Testis (tissue), 3 donors: Measurements from ENCODE around the gene CARMIL1. TPM values are rescaled to one million over a fixed set of nuclear protein-coding genes. Genes with fewer than 3 reads are reported as not detected.

Source experiments
- DNase-seq: peaks from one replicate; pipeline ENCODE4 v3.0.0-alpha.2; 2019
- H3K27ac ChIP-seq, 2 donors: fragments of 200-600 bp; sonication (generic); one replicate each; pipeline ENCODE4 v1.5.1; 2019
- H3K27me3 ChIP-seq: fragments of 200-600 bp; sonication (generic); one replicate; pipeline ENCODE4 v1.5.1; 2019
- H3K36me3 ChIP-seq: fragments of 200-600 bp; sonication (generic); one replicate; pipeline ENCODE4 v1.5.1; 2017; ENCODE audit warnings: low read depth; ENCODE audit errors: missing control alignments
- H3K4me1 ChIP-seq: fragments of 200-600 bp; sonication (generic); one replicate; pipeline ENCODE4 v1.5.1; 2019
- H3K4me3 ChIP-seq, 2 donors: fragments of 200-600 bp; sonication (generic); one replicate each; pipeline ENCODE4 v1.5.1; 2017 to 2019
- H3K9me3 ChIP-seq: fragments of 200-600 bp; sonication (generic); one replicate; pipeline ENCODE4 v1.5.1; 2017
- POLR2A ChIP-seq: fragments of 450-650 bp; IDR thresholded peaks from one replicate; pipeline ENCODE4 v1.6.1; 2017; ENCODE audit warnings: antibody characterized with exemption, mild to moderate bottlenecking, moderate library complexity
- WGBS, 2 donors: methylation state at CpG; one replicate each; pipeline ENCODE4 v1.1.5; 2018; 5-methylcytosine and 5-hydroxymethylcytosine counted together
- intact Hi-C: fragments of 100-400 bp; cut with DNase I; formaldehyde crosslinking; loops from one replicate; pipeline ENCODE4 v1.15.1; 2023; ENCODE audit warnings: low total_unique reads
- polyA plus RNA-seq: library from polyadenylated mRNA; stranded (reverse); fragments of 350-450 nt; fragmentation: Illumina TruSeq; extraction: RNeasy Lipid Tissue Mini Kit (QIAGEN cat#74804); gene quantifications from one replicate; pipeline ENCODE4 v1.2.3, GENCODE V29; 2014; ENCODE audit warnings: low read depth, low replicate concordance; ENCODE audit not compliant: insufficient read depth
- total RNA-seq, 2 donors: library from RNA; depleted of rRNA; stranded (reverse); fragments of >200 nt; gene quantifications; one replicate each; pipeline ENCODE4 v1.2.3, GENCODE V29; 2016
- TF ChIP-seq, protein P1 (sequence below), 3 experiments: fragments of 450-650 bp in 2 of 3; fragments of 200-600 bp in 1 of 3; sonication (generic) in 1 of 3; IDR thresholded peaks; one replicate each; pipeline ENCODE4 v1.5.1; 2016 to 2019; ENCODE audit warnings: antibody characterized with exemption in 3 of 3, mild to moderate bottlenecking in 2 of 3, moderate library complexity in 1 of 3

Gene CARMIL1
- total and polyA plus RNA-seq, 3 donors from 2014 or later: 39.4 to 120 (median 108) TPM

DNA sequence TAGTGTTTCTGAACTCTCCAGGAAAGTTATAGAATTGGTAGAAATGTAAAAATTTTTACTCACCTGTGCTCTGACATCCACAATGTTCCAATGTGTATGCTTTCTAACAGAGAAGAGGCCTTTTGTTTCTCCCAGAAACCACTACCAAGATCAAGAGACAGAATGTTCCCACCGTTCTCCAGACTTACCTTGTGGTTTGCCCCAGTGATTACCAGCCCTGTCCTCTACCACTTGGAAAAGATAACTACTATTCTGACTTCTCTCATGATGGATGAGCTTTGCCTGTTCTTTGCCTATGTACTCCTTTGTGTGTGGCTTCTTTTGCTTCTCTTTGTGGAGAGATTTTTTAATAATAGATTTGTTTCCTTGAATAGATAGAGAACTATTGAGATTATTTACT, 199.8 kb downstream of the CARMIL1 start:
- 33 to 45% methylated on average over 1 of the region's 1 CpG for WGBS, 2 donors
- TF ChIP-seq POLR2A: no peak
- TF ChIP-seq, protein P1, sequence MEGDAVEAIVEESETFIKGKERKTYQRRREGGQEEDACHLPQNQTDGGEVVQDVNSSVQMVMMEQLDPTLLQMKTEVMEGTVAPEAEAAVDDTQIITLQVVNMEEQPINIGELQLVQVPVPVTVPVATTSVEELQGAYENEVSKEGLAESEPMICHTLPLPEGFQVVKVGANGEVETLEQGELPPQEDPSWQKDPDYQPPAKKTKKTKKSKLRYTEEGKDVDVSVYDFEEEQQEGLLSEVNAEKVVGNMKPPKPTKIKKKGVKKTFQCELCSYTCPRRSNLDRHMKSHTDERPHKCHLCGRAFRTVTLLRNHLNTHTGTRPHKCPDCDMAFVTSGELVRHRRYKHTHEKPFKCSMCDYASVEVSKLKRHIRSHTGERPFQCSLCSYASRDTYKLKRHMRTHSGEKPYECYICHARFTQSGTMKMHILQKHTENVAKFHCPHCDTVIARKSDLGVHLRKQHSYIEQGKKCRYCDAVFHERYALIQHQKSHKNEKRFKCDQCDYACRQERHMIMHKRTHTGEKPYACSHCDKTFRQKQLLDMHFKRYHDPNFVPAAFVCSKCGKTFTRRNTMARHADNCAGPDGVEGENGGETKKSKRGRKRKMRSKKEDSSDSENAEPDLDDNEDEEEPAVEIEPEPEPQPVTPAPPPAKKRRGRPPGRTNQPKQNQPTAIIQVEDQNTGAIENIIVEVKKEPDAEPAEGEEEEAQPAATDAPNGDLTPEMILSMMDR (IDR thresholded peaks at IDR 0.05): no peak
- H3K9me3 ChIP-seq: no peaks in the 10 kb centered on the region
- H3K27me3 ChIP-seq: no peaks in the 10 kb centered on the region
- H3K36me3 ChIP-seq: no peaks in the 10 kb centered on the region
- no peak overlapping the region for H3K4me3 ChIP-seq
- intact Hi-C loops: no loop called here
- peak overlapping the region in 1 of 2 donors; percentile 2 for H3K27ac ChIP-seq
- DNase-seq: no peak
- H3K4me1 ChIP-seq: peaks cover 8% of the 10 kb centered on the region

DNA sequence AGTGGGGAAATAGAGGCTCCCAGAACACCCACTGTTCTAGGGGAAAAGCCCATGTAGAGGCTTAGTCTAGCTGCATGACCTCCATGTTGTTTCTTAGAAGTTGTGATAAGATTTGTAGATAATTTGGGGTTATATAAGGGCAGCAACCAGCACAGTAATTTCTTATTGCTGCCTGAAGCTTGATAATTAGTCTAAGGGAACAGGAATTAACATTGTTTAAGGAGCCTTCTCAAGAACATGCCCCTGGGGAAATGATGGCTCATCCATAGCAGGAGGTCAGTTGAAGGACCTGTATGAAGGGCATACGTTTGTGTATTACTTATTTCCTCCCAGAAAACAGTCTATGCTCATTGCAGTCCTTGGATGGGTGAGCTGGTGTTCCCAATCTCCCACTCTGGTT, 202.1 kb downstream of the CARMIL1 start:
- intact Hi-C loops: no loop called here
- Histone ChIP-seq H3K9me3 (no peaks in the 10 kb centered on the region), H3K4me1 (peaks cover 10% of the 10 kb centered on the region), H3K4me3 (no peak overlapping the region), H3K27ac (no peak overlapping the region), H3K36me3 (no peaks in the 10 kb centered on the region), H3K27me3 (no peaks in the 10 kb centered on the region)
- no peak for DNase-seq
- WGBS, 2 donors: 57 to 66% methylated on average over 1 of the region's 1 CpG
- TF ChIP-seq, protein P1 (IDR thresholded peaks at IDR 0.05): no peak
- TF ChIP-seq POLR2A: no peak

DNA sequence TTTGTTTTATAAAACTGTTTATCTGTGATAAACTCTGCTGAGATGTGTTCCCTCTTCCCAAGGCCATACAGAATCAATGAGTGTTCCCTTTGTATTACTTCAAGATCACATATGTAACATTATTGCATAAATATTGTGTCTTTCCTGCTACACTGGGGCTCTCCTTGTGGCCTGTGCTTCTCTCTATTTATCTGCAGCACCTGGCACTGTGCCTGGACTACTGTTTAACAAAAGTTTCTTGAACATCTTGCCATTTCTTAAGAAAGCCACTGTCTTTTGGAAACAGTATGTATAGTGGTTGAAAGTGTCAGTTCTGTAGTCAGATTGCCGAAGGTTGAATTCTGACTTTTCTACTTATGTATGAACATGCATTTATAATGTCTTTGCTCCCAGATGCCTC, 203.8 kb downstream of the CARMIL1 start:
- no peaks in the 10 kb centered on the region for H3K9me3 ChIP-seq
- peaks cover 15% of the 10 kb centered on the region for H3K4me1 ChIP-seq
- peak; percentile 92 for DNase-seq
- H3K36me3 ChIP-seq: no peaks in the 10 kb centered on the region
- peak overlapping the region in 1 of 2 donors; percentile 7 for H3K27ac ChIP-seq
- intact Hi-C loops: no loop called here
- H3K27me3 ChIP-seq: no peaks in the 10 kb centered on the region
- 56 to 71% methylated on average over 1 of the region's 1 CpG for WGBS, 2 donors
- no peak overlapping the region for H3K4me3 ChIP-seq
- TF ChIP-seq, protein P1 (IDR thresholded peaks at IDR 0.05): no peak
- TF ChIP-seq POLR2A: no peak

DNA sequence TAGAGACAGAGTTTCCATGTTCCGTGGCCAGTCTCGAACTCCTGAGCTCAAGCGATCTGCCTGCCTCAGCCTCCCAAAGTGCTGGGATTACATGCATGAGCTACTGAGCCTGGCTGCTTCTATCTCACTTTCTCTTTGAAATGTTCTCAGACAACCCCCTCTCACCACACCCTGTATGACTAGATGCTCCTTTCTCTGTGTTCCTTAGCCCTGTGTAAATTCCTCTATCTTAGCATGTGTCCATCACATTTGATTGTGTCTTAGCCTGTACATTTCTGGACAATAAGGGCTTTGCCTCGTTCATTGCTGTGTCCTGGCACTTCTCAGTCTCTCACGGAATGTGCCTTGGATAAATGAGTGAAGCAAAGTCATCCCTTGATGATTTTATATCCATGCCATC, 204.8 kb downstream of the CARMIL1 start:
- intact Hi-C loops: no loop called here
- WGBS, 2 donors: 83 to 84% methylated on average over 5 of the region's 5 CpGs
- no peak for TF ChIP-seq POLR2A
- H3K4me1 ChIP-seq: peaks cover 15% of the 10 kb centered on the region
- no peak overlapping the region for H3K4me3 ChIP-seq
- no peaks in the 10 kb centered on the region for H3K27me3 ChIP-seq
- no peak for DNase-seq
- no peaks in the 10 kb centered on the region for H3K36me3 ChIP-seq
- no peak overlapping the region for H3K27ac ChIP-seq
- H3K9me3 ChIP-seq: no peaks in the 10 kb centered on the region

DNA sequence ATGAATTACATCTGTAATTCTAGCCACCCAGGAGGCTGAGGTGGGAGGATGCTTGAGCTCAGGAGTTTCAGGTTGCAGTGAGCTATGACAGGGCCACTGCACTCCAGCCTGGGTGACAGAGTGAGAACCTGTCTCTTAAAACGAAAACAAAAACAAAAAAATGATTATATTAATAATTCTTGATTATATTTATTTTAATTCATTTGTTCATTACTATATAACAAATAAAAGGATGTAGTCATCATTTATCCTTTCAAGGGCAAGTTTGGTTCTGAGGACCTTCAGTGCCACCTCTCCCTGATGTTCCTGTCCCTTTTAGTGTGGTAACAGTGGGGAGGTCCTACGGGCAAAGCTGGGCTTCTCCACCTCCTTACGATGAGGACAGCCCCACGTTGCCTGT, 205.7 kb downstream of the CARMIL1 start:
- DNase-seq: no peak
- no peaks in the 10 kb centered on the region for H3K27me3 ChIP-seq
- no peak overlapping the region for H3K27ac ChIP-seq
- 71 to 80% methylated on average over 4 of the region's 4 CpGs for WGBS, 2 donors
- no peak for TF ChIP-seq POLR2A
- TF ChIP-seq, protein P1 (IDR thresholded peaks at IDR 0.05): no peak
- intact Hi-C loops: no loop called here
- H3K9me3 ChIP-seq: no peaks in the 10 kb centered on the region
- H3K36me3 ChIP-seq: no peaks in the 10 kb centered on the region
- peaks cover 18% of the 10 kb centered on the region for H3K4me1 ChIP-seq
- no peak overlapping the region for H3K4me3 ChIP-seq
